ENCODE data around the gene TMC5. TPM values are rescaled to one million over a fixed set of nuclear protein-coding genes. Genes with fewer than 3 reads are reported as not detected.

The TMC5 gene
- total and polyA plus RNA-seq, 3 donors from 2014 or later: 4.5 to 27.7 (median 7.1) TPM

GRCh38 chr16:19378511-19378910, 39.2 kb upstream of the TMC5 start:
- Histone ChIP-seq H3K27ac (no peak overlapping the region), H3K4me1 (no peaks in the 10 kb centered on the region), H3K36me3 (ENCODE audit: low read depth, missing control alignments) (no peaks in the 10 kb centered on the region), H3K9me3 (no peaks in the 10 kb centered on the region), H3K4me3 (no peak overlapping the region), H3K27me3 (no peaks in the 10 kb centered on the region)
- TF ChIP-seq CTCF (IDR thresholded peaks at IDR 0.05) (no peak), POLR2A (IDR thresholded peaks at IDR 0.05) (no peak)
- intact Hi-C loops (cut with DNase I; ENCODE audit: low total_unique reads): loop anchor here (5.0 kb wide), 1 partner anchor 291 kb away; no protein-coding TSS in a partner anchor
- WGBS, 2 donors: 39 to 44% methylated on average over 3 of the region's 3 CpGs
- no peak for DNase-seq

GRCh38 chr16:19379838-19380237, 37.8 kb upstream of the TMC5 start:
- H3K27me3 ChIP-seq: no peaks in the 10 kb centered on the region
- TF ChIP-seq POLR2A (IDR thresholded peaks at IDR 0.05) (no peak), CTCF (IDR thresholded peaks at IDR 0.05) (no peak)
- H3K27ac ChIP-seq: no peak overlapping the region
- H3K36me3 ChIP-seq (ENCODE audit: low read depth, missing control alignments): no peaks in the 10 kb centered on the region
- WGBS, 2 donors: 54 to 88% methylated on average over 2 of the region's 2 CpGs
- intact Hi-C loops (cut with DNase I; ENCODE audit: low total_unique reads): loop anchor here (5.0 kb wide), 1 partner anchor 293 kb away; no protein-coding TSS in a partner anchor
- no peak overlapping the region for H3K4me3 ChIP-seq
- H3K9me3 ChIP-seq: no peaks in the 10 kb centered on the region
- no peaks in the 10 kb centered on the region for H3K4me1 ChIP-seq
- no peak for DNase-seq

GRCh38 chr16:19380328-19380727, 37.4 kb upstream of the TMC5 start:
- H3K27me3 ChIP-seq: no peaks in the 10 kb centered on the region
- WGBS, 2 donors: 57 to 61% methylated on average over 3 of the region's 3 CpGs
- intact Hi-C loops (cut with DNase I; ENCODE audit: low total_unique reads): no loop called here
- no peaks in the 10 kb centered on the region for H3K36me3 ChIP-seq (ENCODE audit: low read depth, missing control alignments)
- no peaks in the 10 kb centered on the region for H3K9me3 ChIP-seq
- no peak overlapping the region for H3K4me3 ChIP-seq
- no peaks in the 10 kb centered on the region for H3K4me1 ChIP-seq
- TF ChIP-seq POLR2A (IDR thresholded peaks at IDR 0.05) (no peak), CTCF (IDR thresholded peaks at IDR 0.05) (no peak)
- DNase-seq: no peak
- no peak overlapping the region for H3K27ac ChIP-seq

GRCh38 chr16:19382084-19382801, 35.4 kb upstream of the TMC5 start:
- no peaks in the 10 kb centered on the region for H3K9me3 ChIP-seq
- 73 to 80% methylated on average over 2 of the region's 2 CpGs for WGBS, 2 donors
- H3K27me3 ChIP-seq: no peaks in the 10 kb centered on the region
- H3K36me3 ChIP-seq (ENCODE audit: low read depth, missing control alignments): no peaks in the 10 kb centered on the region
- H3K27ac ChIP-seq: no peak overlapping the region
- no peaks in the 10 kb centered on the region for H3K4me1 ChIP-seq
- no peak for DNase-seq
- intact Hi-C loops (cut with DNase I; ENCODE audit: low total_unique reads): no loop called here
- no peak overlapping the region for H3K4me3 ChIP-seq
- no peak for TF ChIP-seq CTCF (IDR thresholded peaks at IDR 0.05)
- TF ChIP-seq POLR2A (IDR thresholded peaks at IDR 0.05): no peak
